H1 (cell line): ENCODE results near the gene FBXO11. TPM values are rescaled to one million over a fixed set of nuclear protein-coding genes. Genes with fewer than 3 reads are reported as not detected.

Source experiments
- NRF1 ChIP-seq: IDR thresholded peaks from 2 replicates; pipeline ENCODE4 v1.6.1; 2011; ENCODE audit warnings: mild to moderate bottlenecking, low read depth, low read length, improper control_type of control experiment
- polyA plus RNA-seq, 7 experiments: library from polyadenylated mRNA; depleted of rRNA in 3 of 7; stranded (reverse) in 5 of 7; unstranded in 2 of 7; fragments of >200 nt in 5 of 7; fragments of 200-250 nt in 2 of 7; gene quantifications; 1 replicate in 5 of 7; 2 replicates in 1 of 7; 4 replicates in 1 of 7; pipeline versions ENCODE4 v1.2.1 to v1.2.3, GENCODE V29; 2011 to 2013; ENCODE audit warnings: missing spikeins in 2 of 7, mixed read lengths in 2 of 7
- total RNA-seq: library from RNA; stranded (reverse); fragmentation: NEBNext Ultra II Directional; extraction: Animal tissue kit (Norgen Biotek cat#: 25700); gene quantifications from 2 replicates; pipeline ENCODE4 v1.2.1, GENCODE V29; 2021

FBXO11 gene
- total and polyA plus RNA-seq, 2 of the 8 experiments (the other 6 are each of a cell fraction or from before 2014, with no cell fraction given), result 21.7 to 57.3 TPM

DNA sequence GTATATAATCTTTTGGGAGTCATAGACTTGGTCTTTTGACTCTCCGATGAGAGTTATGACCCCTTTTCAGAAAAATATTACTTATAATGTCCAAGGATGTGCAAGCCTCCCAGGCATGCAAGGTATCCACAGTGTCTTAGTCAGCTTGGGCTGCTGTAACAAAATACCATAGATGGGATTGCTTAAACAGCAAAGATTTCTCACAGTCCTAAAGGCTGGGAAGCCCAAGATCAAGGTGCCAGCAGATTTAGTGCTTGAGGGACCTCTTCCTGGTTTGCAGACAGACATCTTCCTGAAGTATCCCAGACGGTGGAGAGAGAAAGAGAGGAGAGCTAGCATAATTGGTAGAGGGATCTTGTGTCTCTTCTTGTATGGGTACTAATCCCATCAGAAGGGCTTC is 35.6 kb upstream of the FBXO11 start (continued):
- no peak for TF ChIP-seq NRF1
